ENCODE measurements around the gene OR9I1.

Gene OR9I1, protein sequence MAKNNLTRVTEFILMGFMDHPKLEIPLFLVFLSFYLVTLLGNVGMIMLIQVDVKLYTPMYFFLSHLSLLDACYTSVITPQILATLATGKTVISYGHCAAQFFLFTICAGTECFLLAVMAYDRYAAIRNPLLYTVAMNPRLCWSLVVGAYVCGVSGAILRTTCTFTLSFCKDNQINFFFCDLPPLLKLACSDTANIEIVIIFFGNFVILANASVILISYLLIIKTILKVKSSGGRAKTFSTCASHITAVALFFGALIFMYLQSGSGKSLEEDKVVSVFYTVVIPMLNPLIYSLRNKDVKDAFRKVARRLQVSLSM

DNA sequence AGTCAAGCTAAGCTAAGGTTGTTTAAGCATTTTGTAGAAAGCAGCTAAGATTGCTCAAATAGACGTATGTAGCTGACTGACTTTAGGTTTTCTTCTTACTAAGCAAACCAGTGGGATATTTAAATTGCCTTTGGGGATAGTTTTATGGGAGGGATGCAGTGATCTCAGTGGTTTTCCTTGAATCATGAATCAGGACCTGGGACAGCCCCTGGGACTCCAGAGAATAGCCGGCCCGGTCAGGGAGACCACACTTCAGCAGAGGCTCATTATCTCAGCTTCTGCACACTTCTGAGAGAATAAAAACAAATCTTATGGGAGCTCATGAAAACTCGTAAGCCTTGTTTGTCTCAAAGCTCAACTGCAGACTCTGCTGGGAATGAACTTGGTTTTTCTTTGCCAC is at the start of gene OR9I1:
TSS of gene OR9I1 (minus strand) at position 62 of the 400 bp plus-strand sequence. CDS start 6,086 bp downstream, outside the sequence.
- DNase-seq, result no peak

DNA sequence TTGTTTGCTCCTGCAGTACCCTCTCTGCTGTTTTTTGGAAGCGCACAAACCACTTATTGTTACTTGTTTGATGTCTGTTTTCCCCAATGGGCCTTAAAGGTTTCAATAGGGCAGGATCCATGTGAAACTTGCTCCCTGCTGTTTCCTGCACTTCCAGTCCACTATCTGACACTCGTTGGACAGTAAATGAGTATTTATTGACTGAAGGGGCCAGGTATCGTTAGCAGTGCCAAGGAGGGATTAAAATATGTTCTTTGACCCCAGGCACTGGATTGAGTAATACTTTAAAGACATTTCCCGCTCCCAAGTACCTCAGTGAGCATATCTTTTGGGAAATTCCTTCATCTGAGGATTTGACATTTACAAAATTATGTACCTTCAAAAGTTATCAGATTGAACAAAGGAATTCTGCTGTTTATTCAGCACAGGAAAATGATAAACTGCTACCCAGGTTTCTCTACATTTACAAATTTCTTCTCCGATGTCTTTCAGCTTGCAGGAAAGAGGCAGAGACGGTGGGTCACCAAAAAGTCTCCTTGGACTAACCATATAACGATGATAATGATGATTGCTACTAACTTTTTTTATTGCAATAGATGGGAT is 40.3 kb upstream of the OR9I1 start:
- no peak for DNase-seq

DNA sequence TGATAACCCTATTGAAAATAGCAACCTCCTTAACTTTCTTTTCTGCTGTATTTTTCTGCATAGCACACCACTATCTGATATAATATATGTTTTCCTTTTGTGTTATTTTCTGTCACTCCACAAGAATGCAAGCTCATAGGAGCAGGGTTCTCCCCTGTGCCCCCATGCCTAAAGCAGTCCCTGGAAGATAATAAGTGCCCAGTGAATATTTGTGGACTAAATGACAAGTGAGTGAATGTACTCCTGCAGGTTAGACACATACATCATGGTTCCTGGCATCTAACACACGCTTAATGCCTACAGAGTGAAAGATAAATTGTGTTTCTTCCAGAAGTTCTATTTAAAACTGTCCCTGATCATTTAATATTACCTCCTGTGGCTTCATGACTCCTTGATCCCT is 39.7 kb upstream of the OR9I1 start:
- no peak for DNase-seq

DNA sequence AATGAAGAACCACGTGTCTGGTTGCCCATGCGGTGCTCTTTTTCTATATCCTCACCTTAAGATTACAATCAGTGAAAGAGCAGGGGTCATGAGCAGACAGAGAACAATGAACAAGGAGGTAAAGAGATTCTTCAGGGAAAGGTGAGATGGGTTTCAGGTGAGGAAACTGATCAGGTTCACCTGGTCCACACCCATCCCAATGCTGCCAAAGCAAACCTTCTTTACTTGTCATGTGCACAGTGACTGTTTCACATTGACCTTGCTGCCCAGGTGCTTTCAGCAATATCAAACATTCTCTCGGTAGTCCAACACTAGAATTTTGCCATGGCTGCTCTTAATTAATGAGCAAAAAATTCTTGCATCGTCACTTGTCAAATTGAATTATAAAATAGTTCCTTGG is 39.1 kb upstream of the OR9I1 start:
- no peak for DNase-seq

GRCh38 chr11:58152781-58153180 is 27.5 kb upstream of the OR9I1 start:
- no peak for DNase-seq

- DNase-seq, result no peak
Observed at GRCh38 chr11:58142761-58143160, 17.4 kb upstream of the OR9I1 start.

- DNase-seq, result no peak
Observed at GRCh38 chr11:58135171-58135570, 9.8 kb upstream of the OR9I1 start.

DNA sequence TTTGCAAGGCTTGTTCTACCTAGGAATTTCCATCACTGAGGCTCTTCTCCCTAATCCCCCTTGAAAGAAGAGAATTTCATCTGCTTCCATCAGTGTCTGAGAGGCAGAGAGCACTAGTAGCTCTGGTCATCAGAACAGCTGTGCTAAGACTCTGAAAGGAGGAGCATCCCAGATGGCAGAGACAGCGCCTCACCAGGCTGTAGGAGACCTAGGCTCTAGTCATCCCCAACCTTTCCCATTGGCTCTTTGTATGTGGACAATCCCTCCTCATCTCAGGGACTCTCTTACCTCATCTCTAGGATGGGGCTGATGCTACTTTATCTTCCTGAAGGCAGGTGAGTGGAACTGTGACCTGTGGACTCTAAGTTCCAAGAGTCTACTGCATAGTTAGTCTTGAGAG is 8.8 kb upstream of the OR9I1 start:
- DNase-seq, result no peak

DNA sequence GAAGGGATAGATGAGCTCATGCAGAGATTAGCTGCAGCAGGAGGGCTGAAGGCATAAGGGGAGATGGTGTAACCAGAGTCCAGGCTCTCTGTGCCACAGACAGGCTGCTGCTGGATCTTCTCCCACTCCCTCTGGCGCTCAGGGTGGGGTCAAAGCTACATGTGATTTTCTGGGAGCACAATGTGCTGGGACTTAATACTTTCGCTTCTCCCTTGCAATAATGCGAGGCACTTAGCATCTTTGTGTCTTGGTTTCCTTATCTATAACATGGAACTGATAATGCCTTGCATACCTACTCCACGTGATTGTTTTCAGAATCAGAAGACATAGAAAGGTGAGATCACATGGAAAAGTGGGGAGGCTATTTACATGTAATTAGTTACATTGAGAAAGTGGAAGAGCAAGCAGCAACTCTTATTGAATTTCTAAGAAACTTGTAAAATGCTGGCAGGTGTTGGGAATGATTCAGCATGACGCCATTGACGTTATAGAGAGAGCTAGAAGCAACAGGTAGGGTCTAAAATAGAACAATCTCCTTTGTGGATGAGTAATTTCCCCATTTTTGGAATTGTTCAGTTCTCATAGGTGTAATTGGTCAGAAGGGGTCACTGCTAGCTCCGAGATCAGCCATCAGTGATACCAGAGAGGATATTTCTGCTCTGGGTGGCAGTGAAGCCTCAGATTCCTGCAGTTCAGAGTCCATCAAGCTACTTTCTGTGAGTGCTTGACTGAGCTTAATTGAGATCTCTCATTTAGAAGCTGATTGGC is 8.2 kb upstream of the OR9I1 start:
- DNase-seq, result no peak

DNA sequence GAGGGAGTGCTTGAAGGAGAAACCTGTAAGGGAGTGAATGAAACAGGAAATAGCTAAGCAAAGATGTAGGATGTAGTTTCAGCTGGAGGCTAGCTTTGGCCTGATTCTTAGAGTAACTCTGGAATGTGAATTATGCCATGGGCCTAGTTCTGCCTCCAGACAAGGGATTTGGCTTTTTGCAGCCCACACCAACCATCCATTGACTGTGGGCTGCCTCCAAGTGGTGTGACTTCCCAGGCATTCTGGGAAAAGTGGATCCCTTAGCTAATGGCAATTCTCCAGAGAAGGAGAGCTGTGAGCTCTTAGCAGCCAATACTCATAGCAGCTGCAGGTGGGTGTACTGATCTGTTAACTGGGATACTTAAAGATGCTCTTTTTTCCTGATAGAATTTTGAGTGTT is 2.0 kb upstream of the OR9I1 start:
- DNase-seq, result no peak

- DNase-seq, result no peak
Observed at GRCh38 chr11:58121096-58121495, 4.2 kb downstream of the OR9I1 start.

GRCh38 chr11:58097437-58097836 is 27.9 kb downstream of the OR9I1 start:
- no peak for DNase-seq

DNA sequence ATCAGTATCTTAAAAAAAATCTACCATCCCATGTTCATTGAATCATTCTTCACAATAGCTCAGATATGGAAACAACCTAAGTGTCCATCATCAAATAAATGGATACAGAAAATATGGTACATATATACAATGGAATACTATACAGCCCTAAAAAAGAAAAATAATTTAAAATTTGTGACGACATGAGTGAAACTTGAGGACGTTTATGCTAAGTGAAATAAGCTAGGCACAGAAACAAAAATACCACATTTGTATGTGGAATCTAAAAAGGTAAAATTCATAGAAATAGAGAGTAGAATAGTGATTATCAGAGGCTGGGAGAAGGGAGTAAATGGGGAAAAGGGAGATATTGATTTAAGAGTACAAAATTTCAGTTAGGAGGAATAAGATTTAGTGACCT is 38.8 kb downstream of the OR9I1 start:
- no peak for DNase-seq

- no peak for DNase-seq
Observed at GRCh38 chr11:58075781-58076180, 49.5 kb downstream of the OR9I1 start.

DNA sequence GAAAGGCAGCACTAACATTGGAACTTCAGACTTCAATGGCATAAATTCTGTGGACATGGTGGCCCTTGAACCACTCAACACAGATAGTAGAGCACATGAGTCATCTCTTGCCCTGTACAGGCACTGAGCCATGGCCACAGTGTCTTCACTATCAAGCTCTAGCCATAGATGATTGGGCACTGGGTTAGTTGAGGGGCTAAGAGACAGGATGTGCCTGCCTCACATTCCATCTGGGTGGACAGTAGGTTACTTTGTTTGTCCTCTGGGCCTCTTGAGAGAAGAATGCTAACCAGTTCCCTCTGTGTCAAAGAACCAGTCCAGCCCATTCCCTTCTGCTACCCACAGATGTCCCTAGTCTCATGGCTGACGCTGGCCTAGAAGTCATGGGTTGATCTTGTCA is 54.7 kb downstream of the OR9I1 start:
- no peak for DNase-seq

GRCh38 chr11:58068655-58069054 is 56.7 kb downstream of the OR9I1 start:
- no peak for DNase-seq

- DNase-seq, result no peak
Observed at GRCh38 chr11:58067685-58068084, 57.6 kb downstream of the OR9I1 start.
